IPS DF 6.9 (cell line): ENCODE data around the gene FHOD3.
A peak's percentile ranks its signal among the peaks of the same experiment; 100 is the strongest.

Source experiments
- DNase-seq: peaks from one replicate; pipeline ENCODE4 v3.0.0-alpha.2; 2013; ENCODE audit warnings: low read depth, low spot score
- H3K27ac ChIP-seq: one replicate; pipeline ENCODE4 v1.5.1; 2013; ENCODE audit warnings: low read length, control low read depth
- H3K27me3 ChIP-seq: 2 replicates; pipeline ENCODE4 v1.6.1; 2013; ENCODE audit warnings: mild to moderate bottlenecking, low read length; ENCODE audit not compliant: control insufficient read depth, insufficient read depth
- H3K36me3 ChIP-seq: 2 replicates; pipeline ENCODE4 v1.6.1; 2013; ENCODE audit warnings: low read length; ENCODE audit not compliant: control insufficient read depth, insufficient read depth
- H3K4me1 ChIP-seq: 2 replicates; pipeline ENCODE4 v1.6.1; 2013; ENCODE audit warnings: low read length; ENCODE audit not compliant: control insufficient read depth, insufficient read depth
- H3K4me3 ChIP-seq: 2 replicates; pipeline ENCODE4 v1.5.1; 2013; ENCODE audit warnings: mild to moderate bottlenecking, low read length
- H3K9me3 ChIP-seq: 2 replicates; pipeline ENCODE4 v1.6.1; 2013; ENCODE audit warnings: low read length, inconsistent platforms; ENCODE audit not compliant: control insufficient read depth, insufficient read depth
- WGBS: extraction: QIAGEN DNeasy Blood & Tissue Kit; methylation state at CpG from one replicate; pipeline ENCODE4 v1.1.7; 2013; ENCODE audit warnings: mixed read lengths, missing lambda C conversion rate; ENCODE audit not compliant: insufficient read length, insufficient coverage; 5-methylcytosine and 5-hydroxymethylcytosine counted together

FHOD3 gene

GRCh38 chr18:36295880-36296301, 1.6 kb upstream of the FHOD3 start:
- Histone ChIP-seq H3K4me3 (peak overlapping the region; percentile 18; the same call in 1 of the 2 replicates), H3K9me3 (no peaks in the 10 kb centered on the region), H3K36me3 (no peaks in the 10 kb centered on the region), H3K4me1 (no peaks in the 10 kb centered on the region), H3K27me3 (peaks cover 26% of the 10 kb centered on the region; the same call in 1 of the 2 replicates), H3K27ac (no peak overlapping the region)
- DNase-seq = no peak
- WGBS = no CpG with 5 or more reads among the region's 21 CpGs

GRCh38 chr18:36296650-36297416, 680 bp upstream of the FHOD3 start:
- no peaks in the 10 kb centered on the region for H3K9me3 ChIP-seq
- DNase-seq = no peak
- H3K27ac ChIP-seq = no peak overlapping the region
- H3K27me3 ChIP-seq = peaks cover 26% of the 10 kb centered on the region; the same call in 1 of the 2 replicates
- H3K36me3 ChIP-seq = no peaks in the 10 kb centered on the region
- H3K4me1 ChIP-seq = no peaks in the 10 kb centered on the region
- H3K4me3 ChIP-seq = peak overlapping the region; percentile 68; the same call in 1 of the 2 replicates
- no CpG with 5 or more reads among the region's 47 CpGs for WGBS

- Histone ChIP-seq H3K4me1 (no peaks in the 10 kb centered on the region; the same call in 1 of the 2 replicates), H3K4me3 (peak overlapping the region; percentile 65), H3K36me3 (no peaks in the 10 kb centered on the region), H3K9me3 (no peaks in the 10 kb centered on the region), H3K27me3 (peaks cover 26% of the 10 kb centered on the region; the same call in 1 of the 2 replicates), H3K27ac (no peak overlapping the region)
- no CpG with 5 or more reads among the region's 67 CpGs for WGBS
- DNase-seq = no peak
Measured at GRCh38 chr18:36298126-36298741, 721 bp downstream of the FHOD3 start.

- no peak overlapping the region for H3K27ac ChIP-seq
- H3K36me3 ChIP-seq = no peaks in the 10 kb centered on the region
- H3K27me3 ChIP-seq = peaks cover 23% of the 10 kb centered on the region; the same call in 1 of the 2 replicates
- DNase-seq = no peak
- no peak overlapping the region for H3K4me3 ChIP-seq
- no peaks in the 10 kb centered on the region; the same call in 1 of the 2 replicates for H3K4me1 ChIP-seq
- WGBS = no CpG with 5 or more reads among the region's 6 CpGs
- H3K9me3 ChIP-seq = no peaks in the 10 kb centered on the region
Measured at GRCh38 chr18:36299015-36299414, 1.5 kb downstream of the FHOD3 start.

- Histone ChIP-seq H3K4me3 (no peak overlapping the region), H3K36me3 (no peaks in the 10 kb centered on the region), H3K27me3 (peaks cover 12% of the 10 kb centered on the region; the same call in 1 of the 2 replicates), H3K27ac (no peak overlapping the region), H3K4me1 (no peaks in the 10 kb centered on the region; the same call in 1 of the 2 replicates), H3K9me3 (no peaks in the 10 kb centered on the region)
- no peak for DNase-seq
- no CpG with 5 or more reads among the region's 6 CpGs for WGBS
Measured at GRCh38 chr18:36300211-36300610, 2.7 kb downstream of the FHOD3 start.

GRCh38 chr18:36301884-36302283, 4.4 kb downstream of the FHOD3 start:
- no CpG with 5 or more reads among the region's 5 CpGs for WGBS
- DNase-seq = no peak
- H3K9me3 ChIP-seq = no peaks in the 10 kb centered on the region
- no peak overlapping the region for H3K4me3 ChIP-seq
- peaks cover 5% of the 10 kb centered on the region; the same call in 1 of the 2 replicates for H3K27me3 ChIP-seq
- no peak overlapping the region for H3K27ac ChIP-seq
- H3K36me3 ChIP-seq = no peaks in the 10 kb centered on the region
- no peaks in the 10 kb centered on the region; the same call in 1 of the 2 replicates for H3K4me1 ChIP-seq

GRCh38 chr18:36302676-36303075, 5.2 kb downstream of the FHOD3 start:
- WGBS = no CpG with 5 or more reads among the region's 2 CpGs
- no peak for DNase-seq
- H3K36me3 ChIP-seq = no peaks in the 10 kb centered on the region
- H3K9me3 ChIP-seq = no peaks in the 10 kb centered on the region
- no peaks in the 10 kb centered on the region; the same call in 1 of the 2 replicates for H3K4me1 ChIP-seq
- no peak overlapping the region for H3K27ac ChIP-seq
- H3K4me3 ChIP-seq = no peak overlapping the region
- H3K27me3 ChIP-seq = peaks cover 5% of the 10 kb centered on the region; the same call in 1 of the 2 replicates

DNA sequence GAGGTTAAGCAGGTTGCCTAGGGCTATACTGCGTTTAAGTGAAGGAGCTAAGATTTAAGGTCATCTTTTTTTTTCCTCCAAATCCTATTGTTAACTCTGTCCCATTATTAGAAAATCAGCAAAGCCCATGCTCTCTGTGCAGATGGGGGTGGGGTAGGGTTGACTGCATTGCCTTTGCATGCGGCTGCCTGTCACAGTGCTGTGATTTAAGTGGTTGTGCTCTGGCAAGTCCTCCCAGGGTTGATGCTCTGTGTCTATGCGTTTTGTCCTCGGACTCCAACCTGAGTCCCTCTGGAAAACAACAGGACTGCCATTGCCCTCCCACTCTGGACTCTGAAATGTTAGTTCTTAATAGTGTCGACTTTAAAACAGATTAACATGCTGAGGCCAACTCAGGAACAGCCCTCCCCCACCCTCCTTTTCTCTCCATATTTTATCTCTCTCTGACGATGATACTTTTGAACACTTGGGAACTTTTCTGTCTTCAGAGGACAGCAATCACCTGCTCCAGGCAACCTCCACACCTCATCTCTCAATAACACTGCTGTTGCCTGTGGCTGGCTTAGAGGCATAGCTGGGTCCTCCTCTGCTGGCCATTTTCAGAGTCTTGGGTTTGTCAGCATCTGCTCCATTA, 5.8 kb downstream of the FHOD3 start:
- WGBS = no CpG with 5 or more reads among the region's 6 CpGs

GRCh38 chr18:36304723-36305122, 7.2 kb downstream of the FHOD3 start:
- H3K36me3 ChIP-seq = no peaks in the 10 kb centered on the region
- H3K27ac ChIP-seq = no peak overlapping the region
- no peaks in the 10 kb centered on the region for H3K9me3 ChIP-seq
- H3K4me1 ChIP-seq = peaks cover 5% of the 10 kb centered on the region
- no peak for DNase-seq
- H3K4me3 ChIP-seq = no peak overlapping the region
- WGBS = no CpG with 5 or more reads among the region's 3 CpGs
- no peaks in the 10 kb centered on the region for H3K27me3 ChIP-seq

More for the DNA sequence above, 5.8 kb downstream of the FHOD3 start:
- no peaks in the 10 kb centered on the region for H3K9me3 ChIP-seq
- peaks cover 5% of the 10 kb centered on the region; the same call in 1 of the 2 replicates for H3K27me3 ChIP-seq
- no peaks in the 10 kb centered on the region for H3K36me3 ChIP-seq
- H3K27ac ChIP-seq = no peak overlapping the region
- H3K4me1 ChIP-seq = no peaks in the 10 kb centered on the region; the same call in 1 of the 2 replicates
- H3K4me3 ChIP-seq = no peak overlapping the region
- no peak for DNase-seq

DNA sequence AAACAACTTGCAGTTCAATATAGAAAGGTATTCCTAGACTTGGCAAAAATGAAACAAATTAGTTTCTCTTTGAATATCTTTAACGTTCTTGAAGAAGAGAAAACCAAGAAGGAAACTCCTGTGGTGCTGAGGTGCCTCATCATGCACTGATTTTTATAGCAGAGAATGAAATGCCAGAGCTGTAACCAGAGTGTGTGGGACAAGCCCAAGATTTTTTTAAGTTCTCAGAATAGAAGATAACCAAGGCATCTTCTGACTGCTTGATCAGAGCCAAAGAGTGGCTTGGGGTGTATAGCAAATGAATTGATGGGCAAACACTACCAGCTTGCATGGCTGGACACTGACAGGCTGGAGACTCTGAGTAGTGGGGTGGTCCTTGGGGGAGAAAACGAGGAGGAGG, 7.9 kb downstream of the FHOD3 start:
- no peaks in the 10 kb centered on the region for H3K36me3 ChIP-seq
- no peak overlapping the region for H3K4me3 ChIP-seq
- no peak for DNase-seq
- H3K27me3 ChIP-seq = no peaks in the 10 kb centered on the region
- no peaks in the 10 kb centered on the region for H3K9me3 ChIP-seq
- no CpG with 5 or more reads among the region's 2 CpGs for WGBS
- H3K4me1 ChIP-seq = peaks cover 5% of the 10 kb centered on the region
- no peak overlapping the region for H3K27ac ChIP-seq
